Measurements from ENCODE around the gene RPS6KB2. TPM values are rescaled to one million over a fixed set of nuclear protein-coding genes. Genes with fewer than 3 reads are reported as not detected.
A peak's percentile ranks its signal among the peaks of the same experiment; 100 is the strongest.
"Not testable (repeated sequence)": the region's sequence is repeated elsewhere in the genome, so short reads cannot be mapped to it uniquely, and the experiment has no call there.

The RPS6KB2 gene
- total and polyA plus RNA-seq, 10 of the 15 experiments (the other 5 are each of a cell fraction or from before 2014, with no cell fraction given) = 0.39 to 101 (median 58.4) TPM

GRCh38 chr11:67401495-67402191 lies 26.7 kb upstream of the RPS6KB2 start, which contains the start of gene PPP1CA (continued):
- TF ChIP-seq TCF12 (IDR thresholded peaks at IDR 0.05; ENCODE audit: low read depth, low read length) (no peak), FOXK2 (IDR thresholded peaks at IDR 0.05) (no peak), KLF5 (IDR thresholded peaks at IDR 0.05; ENCODE audit: partially characterized antibody) (no peak), PAX5 (IDR thresholded peaks at IDR 0.05; ENCODE audit: borderline replicate concordance, low read depth, low read length) (peak; percentile 37; the same call in 1 of the 2 replicates)

- peak overlapping the region; percentile 99 for H3K27ac ChIP-seq (ENCODE audit: control insufficient read depth, insufficient read depth)
- CTCF ChIA-PET = interaction anchor here (0.6 to 5.0 kb wide), 27 partner anchors 10 to 186 kb away, joined by 3 to 53 read pairs (median 6); partner anchors contain the start of genes AIP, PITPNM1, PTPRCAP and RAD9A
- H3K36me3 ChIP-seq (ENCODE audit: control insufficient read depth in 2 of 2, insufficient read depth in 2 of 2, low read length in 1 of 2) = peaks cover 19 to 24% of the 10 kb centered on the region in 2 experiments
- RAD21 ChIA-PET (ENCODE audit: unreplicated experiment) = interaction anchor here (0.9 to 6.4 kb wide), 28 partner anchors 10 to 226 kb away, joined by 3 to 112 read pairs (median 5); partner anchors contain the start of genes AIP, ANKRD13D, CORO1B and PITPNM1
- SMC1A ChIA-PET (ENCODE audit: uncharacterized antibody, unreplicated experiment) = interaction anchor here (0.6 to 5.7 kb wide), 15 partner anchors 10 to 147 kb away, joined by 3 to 46 read pairs (median 5); partner anchors contain the start of genes PITPNM1, POLD4, PTPRCAP and RAD9A
- POLR2A ChIA-PET = interaction anchor here (0.6 to 7.3 kb wide), 23 partner anchors 10 to 227 kb away, joined by 3 to 112 read pairs (median 10); partner anchors contain the start of genes AIP, CLCF1, CORO1B and NUDT8
- peak overlapping the region; percentile 69 for H3K4me2 ChIP-seq (ENCODE audit: control insufficient read depth, insufficient read depth)
- H3K9me3 ChIP-seq (replicated peaks; ENCODE audit: control insufficient read depth, insufficient read depth, low read length); FAIRE-seq; H3K27me3 ChIP-seq (replicated peaks in 1 of 2; ENCODE audit: control insufficient read depth in 2 of 2, insufficient read depth in 2 of 2, low read length in 1 of 2); H4K20me1 ChIP-seq (ENCODE audit: control insufficient read depth, insufficient read depth); ATAC-seq; DNase-seq (ENCODE audit: low read depth, low spot score); in situ Hi-C loops (cut with MboI): not testable (repeated sequence)
- peak overlapping the region; percentile 80 for H3K9ac ChIP-seq (ENCODE audit: control insufficient read depth, insufficient read depth, low read length)
- BruUV-seq (replicated peaks) = TSS peak; percentile 81
- H3K79me2 ChIP-seq (ENCODE audit: control insufficient read depth, insufficient read depth, low read length) = peaks cover 57% of the 10 kb centered on the region
- H3K4me3 ChIP-seq = peak overlapping the region; percentile 54; the same call in 1 of the 2 replicates
- peaks cover 54% of the 10 kb centered on the region for H3K4me1 ChIP-seq (ENCODE audit: control insufficient read depth, insufficient read depth, low read length)
- H2AFZ ChIP-seq (ENCODE audit: control insufficient read depth, low read depth, low read length) = peak overlapping the region; percentile 79
- whole genome bisulfite sequencing (ENCODE audit: insufficient coverage, insufficient replicate concordance, low lambda C conversion rate, missing lambda C conversion rate) = 33% methylated on average over 19 of the region's 19 CpGs
- intact Hi-C loops (cut with micrococcal nuclease; ENCODE audit: unreplicated experiment) = loop anchor here (2.0 to 5.0 kb wide), 2 partner anchors 35 to 80 kb away; partner anchors contain the start of genes AIP and PTPRCAP
- TF ChIP-seq SMAD1 (IDR thresholded peaks at IDR 0.05; ENCODE audit: low read depth, partially characterized antibody) = peak; percentile 68
- 0 out of 2 replicates have a peak, but pooled peaks have one; percentile 44 for TF ChIP-seq RELB (IDR thresholded peaks at IDR 0.05; ENCODE audit: low read depth)
- TF ChIP-seq IKZF2 (IDR thresholded peaks at IDR 0.05) = peak; percentile 12 to 42; a peak in 1 of 4 replicates
- TF ChIP-seq ZBTB40 (IDR thresholded peaks at IDR 0.05; ENCODE audit: borderline replicate concordance) = 0 out of 2 replicates have a peak, but pooled peaks have one; percentile 26
- TF ChIP-seq NBN (IDR thresholded peaks at IDR 0.05) = peak; percentile 46; the same call in 1 of the 2 replicates
- 0 out of 2 replicates have a peak, but pooled peaks have one; percentile 4 for TF ChIP-seq MEF2A (IDR thresholded peaks at IDR 0.05; ENCODE audit: insufficient read depth, low read depth, low read length)
- TF ChIP-seq SKIL (IDR thresholded peaks at IDR 0.05; ENCODE audit: low read depth, poor library complexity, severe bottlenecking) = peak; percentile 35
Measured at GRCh38 chr11:67402192-67402839, 26.0 kb upstream of the RPS6KB2 start.
